ENCODE measurements around the gene EDAR. TPM values are rescaled to one million over a fixed set of nuclear protein-coding genes. Genes with fewer than 3 reads are reported as not detected.

EDAR gene
- polyA plus RNA-seq, 1 donor (not counting 4 experiments of a cell fraction or from before 2014, with no cell fraction given), result 0.21 TPM

GRCh38 chr2:108936866-108937265 lies 52.2 kb downstream of the EDAR start:
- H3K9me1 ChIP-seq (ENCODE audit: control insufficient read depth, extremely low read depth, insufficient read depth, low read length), result no peaks in the 10 kb centered on the region
- H2AFZ ChIP-seq (ENCODE audit: control insufficient read depth, low read length), result no peak overlapping the region
- no peaks in the 10 kb centered on the region for H3K36me3 ChIP-seq (ENCODE audit: control insufficient read depth in 2 of 2, extremely low read depth in 1 of 2, insufficient read depth in 2 of 2, low read length in 2 of 2)
- TF ChIP-seq EZH2 (IDR thresholded peaks at IDR 0.05; ENCODE audit: low read length) (no peak), CTCF (optimal IDR thresholded peaks at IDR 0.05 in 1 of 3, IDR thresholded peaks at IDR 0.05 in 1 of 3, conservative IDR thresholded peaks at IDR 0.05 in 1 of 3; ENCODE audit: extremely low read depth in 1 of 3, insufficient read depth in 2 of 3, low read length in 3 of 3) (no peak)
- H3K27me3 ChIP-seq (ENCODE audit: control insufficient read depth, extremely low read depth, insufficient read depth, low read length), result peaks cover 14% of the 10 kb centered on the region
- no peak for DNase-seq (ENCODE audit: low read depth, low spot score)
- H3K4me1 ChIP-seq (ENCODE audit: control insufficient read depth, extremely low read depth, insufficient read depth, low read length), result peaks cover 11% of the 10 kb centered on the region
- no peaks in the 10 kb centered on the region for H3K9me3 ChIP-seq (ENCODE audit: control insufficient read depth, low read depth, low read length)
- no peak overlapping the region for H3K4me2 ChIP-seq (ENCODE audit: control insufficient read depth, extremely low read depth, insufficient read depth, low read depth, low read length)
- no peak overlapping the region for H3K4me3 ChIP-seq (ENCODE audit: control insufficient read depth in 2 of 3, extremely low read depth in 1 of 3, insufficient read depth in 2 of 3, low read depth in 1 of 3, low read length in 3 of 3)
- no peaks in the 10 kb centered on the region for H3K79me2 ChIP-seq (ENCODE audit: control insufficient read depth, insufficient read depth, low read length)
- H3K9ac ChIP-seq (ENCODE audit: control insufficient read depth, extremely low read depth, insufficient read depth, low read length), result no peak overlapping the region
- no peak overlapping the region for H3K27ac ChIP-seq (ENCODE audit: control insufficient read depth, insufficient read depth, low read length)
- dilution Hi-C loops (cut with MboI; ENCODE audit: extremely low pct_ligation_motif_present, low sequenced_read_pairs), result no loop called here
- no peaks in the 10 kb centered on the region for H4K20me1 ChIP-seq (ENCODE audit: control insufficient read depth, extremely low read depth, insufficient read depth, low read length)
- no peak for FAIRE-seq

GRCh38 chr2:108936076-108936864 lies 52.8 kb downstream of the EDAR start:
- no peak overlapping the region for H3K27ac ChIP-seq (ENCODE audit: control insufficient read depth, insufficient read depth, low read length)
- TF ChIP-seq EZH2 (IDR thresholded peaks at IDR 0.05; ENCODE audit: low read length) (no peak), CTCF (optimal IDR thresholded peaks at IDR 0.05 in 1 of 3, IDR thresholded peaks at IDR 0.05 in 1 of 3, conservative IDR thresholded peaks at IDR 0.05 in 1 of 3; ENCODE audit: extremely low read depth in 1 of 3, insufficient read depth in 2 of 3, low read length in 3 of 3) (no peak)
- no peaks in the 10 kb centered on the region for H3K79me2 ChIP-seq (ENCODE audit: control insufficient read depth, insufficient read depth, low read length)
- H4K20me1 ChIP-seq (ENCODE audit: control insufficient read depth, extremely low read depth, insufficient read depth, low read length), result no peaks in the 10 kb centered on the region
- no peak overlapping the region for H2AFZ ChIP-seq (ENCODE audit: control insufficient read depth, low read length)
- H3K4me1 ChIP-seq (ENCODE audit: control insufficient read depth, extremely low read depth, insufficient read depth, low read length), result peaks cover 11% of the 10 kb centered on the region
- DNase-seq (ENCODE audit: low read depth, low spot score) (no peak), FAIRE-seq (no peak)
- H3K9me1 ChIP-seq (ENCODE audit: control insufficient read depth, extremely low read depth, insufficient read depth, low read length), result no peaks in the 10 kb centered on the region
- peaks cover 11% of the 10 kb centered on the region for H3K27me3 ChIP-seq (ENCODE audit: control insufficient read depth, extremely low read depth, insufficient read depth, low read length)
- no peaks in the 10 kb centered on the region for H3K9me3 ChIP-seq (ENCODE audit: control insufficient read depth, low read depth, low read length)
- H3K4me2 ChIP-seq (ENCODE audit: control insufficient read depth, extremely low read depth, insufficient read depth, low read depth, low read length), result no peak overlapping the region
- H3K9ac ChIP-seq (ENCODE audit: control insufficient read depth, extremely low read depth, insufficient read depth, low read length), result no peak overlapping the region
- dilution Hi-C loops (cut with MboI; ENCODE audit: extremely low pct_ligation_motif_present, low sequenced_read_pairs), result no loop called here
- no peak overlapping the region for H3K4me3 ChIP-seq (ENCODE audit: control insufficient read depth in 2 of 3, extremely low read depth in 1 of 3, insufficient read depth in 2 of 3, low read depth in 1 of 3, low read length in 3 of 3)
- no peaks in the 10 kb centered on the region for H3K36me3 ChIP-seq (ENCODE audit: control insufficient read depth in 2 of 2, extremely low read depth in 1 of 2, insufficient read depth in 2 of 2, low read length in 2 of 2)
